ENCODE measurements around the gene KCNAB3. TPM values are rescaled to one million over a fixed set of nuclear protein-coding genes. Genes with fewer than 3 reads are reported as not detected.

KCNAB3 gene
- total and polyA plus RNA-seq, 4 donors = 0.23 to 0.67 (median 0.42) TPM

- DNase-seq (ENCODE audit: low spot score) = no peak
- H3K9ac ChIP-seq (ENCODE audit: low read depth in 1 of 2, low read length in 2 of 2) = no peak overlapping the region
- no peaks in the 10 kb centered on the region for H3K9me3 ChIP-seq (ENCODE audit: control insufficient read depth in 4 of 4, low read length in 3 of 4)
- 90% methylated on average over 2 of the region's 2 CpGs for WGBS
- H3K4me3 ChIP-seq (ENCODE audit: low read depth in 1 of 3, low read length in 3 of 3) = no peak overlapping the region
- H3K4me1 ChIP-seq (ENCODE audit: control insufficient read depth in 4 of 4, insufficient read depth in 4 of 4, low read length in 3 of 4) = no peaks in the 10 kb centered on the region
- no peaks in the 10 kb centered on the region for H3K27me3 ChIP-seq (ENCODE audit: control insufficient read depth in 4 of 4, insufficient read depth in 4 of 4, low read length in 3 of 4)
- H3K27ac ChIP-seq (ENCODE audit: low read depth in 1 of 2, low read length in 2 of 2) = no peak overlapping the region
- TF ChIP-seq FOXA2 (IDR thresholded peaks at IDR 0.05) = no peak
- TF ChIP-seq JUND (IDR thresholded peaks at IDR 0.05) = no peak
- H3K36me3 ChIP-seq (ENCODE audit: control insufficient read depth in 4 of 4, insufficient read depth in 3 of 4, low read depth in 1 of 4, low read length in 3 of 4) = no peaks in the 10 kb centered on the region
Observed at GRCh38 chr17:7875804-7876370, 53.8 kb downstream of the KCNAB3 start.

DNA sequence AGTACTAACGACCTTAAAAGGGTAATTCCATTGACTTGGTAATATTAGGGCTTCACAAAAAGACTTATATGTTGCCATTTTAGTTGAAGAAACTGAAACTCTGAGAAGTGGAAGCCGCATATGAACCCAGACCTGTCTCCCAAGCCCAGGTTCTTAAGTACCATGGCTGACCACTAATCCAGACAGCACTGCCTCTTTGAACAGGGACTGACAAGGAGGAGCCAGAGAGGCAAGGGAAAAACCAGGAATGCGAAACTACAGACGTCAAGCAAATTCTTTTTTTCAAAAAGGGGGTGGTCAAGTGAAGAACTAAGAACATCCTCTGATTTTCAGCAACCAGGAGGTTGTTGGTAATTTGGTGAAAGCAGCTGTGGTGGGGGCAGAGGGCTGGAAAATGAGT, 56.6 kb downstream of the KCNAB3 start:
- WGBS = 89% methylated on average over 4 of the region's 4 CpGs
- Histone ChIP-seq H3K9ac (ENCODE audit: low read depth in 1 of 2, low read length in 2 of 2) (no peak overlapping the region), H3K36me3 (ENCODE audit: control insufficient read depth in 4 of 4, insufficient read depth in 3 of 4, low read depth in 1 of 4, low read length in 3 of 4) (no peaks in the 10 kb centered on the region), H3K4me1 (ENCODE audit: control insufficient read depth in 4 of 4, insufficient read depth in 4 of 4, low read length in 3 of 4) (no peaks in the 10 kb centered on the region), H3K9me3 (ENCODE audit: control insufficient read depth in 4 of 4, low read length in 3 of 4) (no peaks in the 10 kb centered on the region), H3K27me3 (ENCODE audit: control insufficient read depth in 4 of 4, insufficient read depth in 4 of 4, low read length in 3 of 4) (no peaks in the 10 kb centered on the region), H3K4me3 (ENCODE audit: low read depth in 1 of 3, low read length in 3 of 3) (no peak overlapping the region), H3K27ac (ENCODE audit: low read depth in 1 of 2, low read length in 2 of 2) (no peak overlapping the region)
- DNase-seq (ENCODE audit: low spot score) = no peak
- TF ChIP-seq TAF1 (conservative IDR thresholded peaks at IDR 0.05) = no peak
- TF ChIP-seq FOXA2 (IDR thresholded peaks at IDR 0.05) = no peak
- TF ChIP-seq, protein P1, sequence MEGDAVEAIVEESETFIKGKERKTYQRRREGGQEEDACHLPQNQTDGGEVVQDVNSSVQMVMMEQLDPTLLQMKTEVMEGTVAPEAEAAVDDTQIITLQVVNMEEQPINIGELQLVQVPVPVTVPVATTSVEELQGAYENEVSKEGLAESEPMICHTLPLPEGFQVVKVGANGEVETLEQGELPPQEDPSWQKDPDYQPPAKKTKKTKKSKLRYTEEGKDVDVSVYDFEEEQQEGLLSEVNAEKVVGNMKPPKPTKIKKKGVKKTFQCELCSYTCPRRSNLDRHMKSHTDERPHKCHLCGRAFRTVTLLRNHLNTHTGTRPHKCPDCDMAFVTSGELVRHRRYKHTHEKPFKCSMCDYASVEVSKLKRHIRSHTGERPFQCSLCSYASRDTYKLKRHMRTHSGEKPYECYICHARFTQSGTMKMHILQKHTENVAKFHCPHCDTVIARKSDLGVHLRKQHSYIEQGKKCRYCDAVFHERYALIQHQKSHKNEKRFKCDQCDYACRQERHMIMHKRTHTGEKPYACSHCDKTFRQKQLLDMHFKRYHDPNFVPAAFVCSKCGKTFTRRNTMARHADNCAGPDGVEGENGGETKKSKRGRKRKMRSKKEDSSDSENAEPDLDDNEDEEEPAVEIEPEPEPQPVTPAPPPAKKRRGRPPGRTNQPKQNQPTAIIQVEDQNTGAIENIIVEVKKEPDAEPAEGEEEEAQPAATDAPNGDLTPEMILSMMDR (IDR thresholded peaks at IDR 0.05; ENCODE audit: low read depth, low read length, missing input control) = no peak
- TF ChIP-seq RAD21 (IDR thresholded peaks at IDR 0.05) = no peak
- no peak for TF ChIP-seq RXRA (IDR thresholded peaks at IDR 0.05)
- no peak for TF ChIP-seq GABPA (IDR thresholded peaks at IDR 0.05 in 1 of 2, conservative IDR thresholded peaks at IDR 0.05 in 1 of 2)
- TF ChIP-seq JUND (IDR thresholded peaks at IDR 0.05) = no peak
- TF ChIP-seq, protein P2, sequence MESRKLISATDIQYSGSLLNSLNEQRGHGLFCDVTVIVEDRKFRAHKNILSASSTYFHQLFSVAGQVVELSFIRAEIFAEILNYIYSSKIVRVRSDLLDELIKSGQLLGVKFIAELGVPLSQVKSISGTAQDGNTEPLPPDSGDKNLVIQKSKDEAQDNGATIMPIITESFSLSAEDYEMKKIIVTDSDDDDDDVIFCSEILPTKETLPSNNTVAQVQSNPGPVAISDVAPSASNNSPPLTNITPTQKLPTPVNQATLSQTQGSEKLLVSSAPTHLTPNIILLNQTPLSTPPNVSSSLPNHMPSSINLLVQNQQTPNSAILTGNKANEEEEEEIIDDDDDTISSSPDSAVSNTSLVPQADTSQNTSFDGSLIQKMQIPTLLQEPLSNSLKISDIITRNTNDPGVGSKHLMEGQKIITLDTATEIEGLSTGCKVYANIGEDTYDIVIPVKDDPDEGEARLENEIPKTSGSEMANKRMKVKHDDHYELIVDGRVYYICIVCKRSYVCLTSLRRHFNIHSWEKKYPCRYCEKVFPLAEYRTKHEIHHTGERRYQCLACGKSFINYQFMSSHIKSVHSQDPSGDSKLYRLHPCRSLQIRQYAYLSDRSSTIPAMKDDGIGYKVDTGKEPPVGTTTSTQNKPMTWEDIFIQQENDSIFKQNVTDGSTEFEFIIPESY (IDR thresholded peaks at IDR 0.05) = no peak
- no peak for TF ChIP-seq NR2F2 (IDR thresholded peaks at IDR 0.05)
- no peak for TF ChIP-seq FOXA1 (IDR thresholded peaks at IDR 0.05)
- no peak for TF ChIP-seq EGR1 (IDR thresholded peaks at IDR 0.05; ENCODE audit: low read depth in 2 of 2)
- TF ChIP-seq REST (IDR thresholded peaks at IDR 0.05) = no peak
- TF ChIP-seq MAX (IDR thresholded peaks at IDR 0.05) = no peak
- TF ChIP-seq HNF4A (conservative IDR thresholded peaks at IDR 0.05) = no peak
- TF ChIP-seq HNF4G (IDR thresholded peaks at IDR 0.05) = no peak
- no peak for TF ChIP-seq SP1 (IDR thresholded peaks at IDR 0.05)
- TF ChIP-seq, protein P3, sequence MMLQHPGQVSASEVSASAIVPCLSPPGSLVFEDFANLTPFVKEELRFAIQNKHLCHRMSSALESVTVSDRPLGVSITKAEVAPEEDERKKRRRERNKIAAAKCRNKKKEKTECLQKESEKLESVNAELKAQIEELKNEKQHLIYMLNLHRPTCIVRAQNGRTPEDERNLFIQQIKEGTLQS (IDR thresholded peaks at IDR 0.05) = no peak
- TF ChIP-seq YY1 (IDR thresholded peaks at IDR 0.05) = no peak

Data from liver (tissue), 9 donors.